OCI-LY1 (cell line): Measurements from ENCODE around the gene USF1.

Experiments
- H2AFZ ChIP-seq: fragments of 200-600 bp; sonication (generic), shearing (Covaris generic); 2 replicates; pipeline ENCODE4 v1.6.0; 2014; ENCODE audit warnings: antibody characterized with exemption, mild to moderate bottlenecking, low read length
- H3F3A ChIP-seq: fragments of 200-600 bp; sonication (generic), shearing (Covaris generic); 2 replicates; pipeline ENCODE4 v1.6.0; 2014; ENCODE audit warnings: mild to moderate bottlenecking, antibody characterized with exemption, low read length, moderate library complexity; ENCODE audit not compliant: insufficient read depth
- H3K27ac ChIP-seq: fragments of 200-600 bp; sonication (generic); 2 replicates; pipeline ENCODE4 v1.5.1; 2014; ENCODE audit warnings: low read length, mixed run types, mild to moderate bottlenecking, low read depth; ENCODE audit not compliant: poor library complexity, severe bottlenecking
- H3K27me3 ChIP-seq: fragments of 200-600 bp; sonication (generic); 2 replicates; pipeline ENCODE4 v1.6.0; 2014; ENCODE audit warnings: antibody characterized with exemption, mild to moderate bottlenecking, low read length, moderate library complexity; ENCODE audit not compliant: insufficient read depth
- H3K36me3 ChIP-seq: fragments of 200-600 bp; sonication (generic); 2 replicates; pipeline ENCODE4 v1.6.1; 2014; ENCODE audit warnings: mild to moderate bottlenecking, antibody characterized with exemption, low read length, moderate library complexity, mixed read lengths; ENCODE audit not compliant: insufficient read depth
- H3K4me1 ChIP-seq: fragments of 200-600 bp; sonication (generic); 2 replicates; pipeline ENCODE4 v1.5.1; 2014; ENCODE audit warnings: mild to moderate bottlenecking, low read length, moderate library complexity; ENCODE audit not compliant: insufficient read depth, severe bottlenecking
- H3K4me2 ChIP-seq: fragments of 200-600 bp; sonication (generic), shearing (Covaris generic); 2 replicates; pipeline ENCODE4 v1.6.1; 2014; ENCODE audit warnings: low read length
- H3K4me3 ChIP-seq: fragments of 200-600 bp; sonication (generic); 2 replicates; pipeline ENCODE4 v1.5.1; 2014; ENCODE audit warnings: low read length, low read depth, mild to moderate bottlenecking, mixed read lengths; ENCODE audit not compliant: poor library complexity, severe bottlenecking
- H3K79me2 ChIP-seq: fragments of 200-600 bp; shearing (Covaris generic); 2 replicates; pipeline ENCODE4 v1.6.1; 2016; ENCODE audit warnings: mixed run types, low read length, mixed read lengths; ENCODE audit not compliant: insufficient read depth
- H3K9ac ChIP-seq: fragments of 200-600 bp; sonication (generic), shearing (Covaris generic); 2 replicates; pipeline ENCODE4 v1.6.1; 2014; ENCODE audit warnings: mild to moderate bottlenecking, low read length, mixed read lengths
- H3K9me2 ChIP-seq: fragments of 200-600 bp; sonication (generic), shearing (Covaris generic); 2 replicates; pipeline ENCODE4 v1.6.1; 2014; ENCODE audit warnings: low read depth, mild to moderate bottlenecking, low read length, mixed read lengths
- H3K9me3 ChIP-seq: fragments of 200-600 bp; shearing (Covaris generic); 2 replicates; pipeline ENCODE4 v1.6.1; 2014; ENCODE audit warnings: low read length, mixed read lengths
- H4K20me1 ChIP-seq: fragments of 200-600 bp; sonication (generic), shearing (Covaris generic); 2 replicates; pipeline ENCODE4 v1.6.0; 2016; ENCODE audit warnings: mild to moderate bottlenecking, low read length; ENCODE audit not compliant: insufficient read depth
- EZH2 ChIP-seq: fragments of 200-600 bp; sonication (generic), shearing (Covaris generic); IDR thresholded peaks from 2 replicates; pipeline ENCODE4 v1.8.0; 2017; ENCODE audit warnings: borderline replicate concordance, mixed run types, mild to moderate bottlenecking, antibody characterized with exemption, low read length, moderate library complexity, mixed read lengths
- TF ChIP-seq, protein P1 (sequence below): fragments of 200-600 bp; sonication (generic), shearing (Covaris generic); IDR thresholded peaks from 2 replicates; pipeline ENCODE4 v1.5.1; 2017; ENCODE audit warnings: mild to moderate bottlenecking, antibody characterized with exemption, low read length, moderate library complexity, mixed read lengths

USF1 gene

DNA sequence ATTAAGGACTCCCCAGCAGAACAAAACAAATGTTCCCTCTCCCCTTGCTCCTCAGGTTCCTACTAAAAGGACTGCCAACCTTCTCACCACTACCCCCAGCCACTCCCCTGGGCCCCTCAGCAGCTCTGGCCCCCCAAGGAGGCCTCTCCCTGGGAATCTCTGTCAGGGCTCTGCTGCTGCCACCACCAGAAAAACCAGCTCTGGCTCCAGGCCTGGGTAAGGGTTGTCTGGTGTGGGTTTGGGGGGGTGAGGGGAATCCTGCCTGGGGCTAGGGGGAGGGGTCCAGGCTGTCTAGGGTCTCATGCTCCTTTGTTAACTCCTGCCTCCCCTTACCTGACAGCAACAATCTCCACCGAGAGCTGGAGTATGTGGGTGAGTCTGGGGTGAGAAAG lies 38.8 kb upstream of the USF1 start:
- no peaks in the 10 kb centered on the region for H3K9me3 ChIP-seq
- TF ChIP-seq EZH2 = no peak
- TF ChIP-seq, protein P1, sequence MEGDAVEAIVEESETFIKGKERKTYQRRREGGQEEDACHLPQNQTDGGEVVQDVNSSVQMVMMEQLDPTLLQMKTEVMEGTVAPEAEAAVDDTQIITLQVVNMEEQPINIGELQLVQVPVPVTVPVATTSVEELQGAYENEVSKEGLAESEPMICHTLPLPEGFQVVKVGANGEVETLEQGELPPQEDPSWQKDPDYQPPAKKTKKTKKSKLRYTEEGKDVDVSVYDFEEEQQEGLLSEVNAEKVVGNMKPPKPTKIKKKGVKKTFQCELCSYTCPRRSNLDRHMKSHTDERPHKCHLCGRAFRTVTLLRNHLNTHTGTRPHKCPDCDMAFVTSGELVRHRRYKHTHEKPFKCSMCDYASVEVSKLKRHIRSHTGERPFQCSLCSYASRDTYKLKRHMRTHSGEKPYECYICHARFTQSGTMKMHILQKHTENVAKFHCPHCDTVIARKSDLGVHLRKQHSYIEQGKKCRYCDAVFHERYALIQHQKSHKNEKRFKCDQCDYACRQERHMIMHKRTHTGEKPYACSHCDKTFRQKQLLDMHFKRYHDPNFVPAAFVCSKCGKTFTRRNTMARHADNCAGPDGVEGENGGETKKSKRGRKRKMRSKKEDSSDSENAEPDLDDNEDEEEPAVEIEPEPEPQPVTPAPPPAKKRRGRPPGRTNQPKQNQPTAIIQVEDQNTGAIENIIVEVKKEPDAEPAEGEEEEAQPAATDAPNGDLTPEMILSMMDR = no peak
- H3K27me3 ChIP-seq = no peaks in the 10 kb centered on the region; the same call in 1 of the 2 replicates
- H4K20me1 ChIP-seq = no peaks in the 10 kb centered on the region
- H3K9me2 ChIP-seq = no peaks in the 10 kb centered on the region
- no peak overlapping the region for H3K27ac ChIP-seq
- H3K4me2 ChIP-seq = no peak overlapping the region
- H3K36me3 ChIP-seq = no peaks in the 10 kb centered on the region
- no peaks in the 10 kb centered on the region for H3F3A ChIP-seq
- H3K4me1 ChIP-seq = no peaks in the 10 kb centered on the region
- no peak overlapping the region for H3K4me3 ChIP-seq
- no peak overlapping the region for H2AFZ ChIP-seq
- no peak overlapping the region for H3K9ac ChIP-seq
- no peaks in the 10 kb centered on the region for H3K79me2 ChIP-seq

DNA sequence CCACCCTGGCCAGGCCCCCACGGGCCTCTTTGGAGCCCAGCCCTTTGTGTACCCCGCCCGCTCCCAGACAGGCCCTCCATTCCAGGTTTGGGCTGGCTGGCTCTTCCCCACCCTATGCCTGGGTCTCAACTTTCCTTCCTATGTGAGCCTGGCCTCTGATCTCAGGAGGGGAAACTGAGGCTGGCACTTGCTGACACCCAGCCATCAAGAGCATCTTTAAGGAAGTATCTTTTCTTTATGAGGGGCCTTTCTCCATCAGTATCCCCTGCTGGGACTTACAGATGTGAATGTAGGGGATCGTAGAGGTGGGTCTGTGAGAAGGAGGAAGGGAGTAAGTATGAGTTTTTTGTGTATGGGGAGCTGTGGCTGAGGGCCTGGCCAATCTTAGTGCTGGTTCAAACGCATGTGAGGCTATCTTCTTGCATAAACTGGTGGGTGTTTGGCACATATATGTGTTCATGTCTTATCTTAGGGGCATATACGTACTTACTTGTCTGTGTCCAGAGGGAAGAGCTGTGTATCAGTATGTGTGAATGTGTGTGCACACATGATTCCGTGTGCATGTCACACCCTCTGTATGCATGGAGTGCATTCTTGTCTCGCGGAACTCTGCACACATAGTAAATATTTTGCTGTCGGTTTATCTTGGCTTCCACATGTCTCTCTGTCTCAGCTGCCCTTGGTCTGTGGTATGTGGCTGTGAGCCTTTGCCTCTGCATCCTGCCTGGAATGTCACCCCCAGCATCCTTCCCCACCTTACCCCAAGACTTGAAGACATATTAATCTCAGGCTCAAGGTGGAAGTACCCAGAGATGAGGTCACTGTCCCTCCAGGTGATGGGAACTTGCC lies 38.2 kb upstream of the USF1 start:
- Histone ChIP-seq H3K4me1 (no peaks in the 10 kb centered on the region), H3K36me3 (no peaks in the 10 kb centered on the region), H3K9me2 (no peaks in the 10 kb centered on the region), H3K4me3 (no peak overlapping the region), H3K79me2 (no peaks in the 10 kb centered on the region), H4K20me1 (no peaks in the 10 kb centered on the region), H3K27ac (no peak overlapping the region), H3K27me3 (no peaks in the 10 kb centered on the region; the same call in 1 of the 2 replicates), H3K9ac (no peak overlapping the region), H3K9me3 (no peaks in the 10 kb centered on the region), H2AFZ (no peak overlapping the region), H3F3A (no peaks in the 10 kb centered on the region), H3K4me2 (no peak overlapping the region)
- TF ChIP-seq EZH2 = no peak
- TF ChIP-seq, protein P1 = no peak

DNA sequence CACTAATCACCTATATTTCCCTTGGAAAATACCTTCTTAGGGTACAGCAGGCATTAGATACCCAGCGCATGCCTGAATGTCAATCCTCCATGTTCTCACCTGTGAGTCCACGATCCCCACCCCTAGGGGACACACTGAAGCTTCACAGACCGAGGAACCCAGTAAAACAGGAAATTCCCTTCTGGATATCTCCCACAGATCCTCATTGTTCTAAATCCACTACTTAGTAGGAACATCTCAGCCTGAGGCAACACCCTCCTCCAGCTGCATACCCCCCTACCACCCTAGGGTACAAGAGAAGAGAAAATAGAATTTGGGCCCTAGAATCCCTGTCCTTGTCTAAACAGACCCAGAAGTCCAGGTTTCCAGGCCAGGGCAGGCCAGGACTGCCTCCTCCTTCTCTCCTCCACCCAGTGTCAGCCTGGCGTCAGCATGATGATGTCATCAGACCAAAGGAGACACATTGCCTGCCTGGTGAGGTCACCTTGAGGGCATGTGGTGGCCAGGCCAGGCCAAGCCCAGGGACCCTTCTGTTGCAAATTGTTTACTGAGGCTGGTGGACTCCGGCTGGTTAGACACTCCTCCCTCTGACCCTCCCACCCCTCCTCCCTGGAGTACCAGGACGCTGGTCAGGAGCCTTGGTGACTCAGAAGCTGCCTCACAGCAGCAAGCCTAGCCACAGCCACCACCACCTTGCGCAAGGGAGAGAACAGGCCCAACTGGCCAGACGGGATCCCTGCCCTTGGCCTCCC lies 37.4 kb upstream of the USF1 start:
- Histone ChIP-seq H3K27me3 (no peaks in the 10 kb centered on the region; the same call in 1 of the 2 replicates), H3K4me1 (no peaks in the 10 kb centered on the region), H3K4me2 (no peak overlapping the region), H3K27ac (no peak overlapping the region), H3K9me3 (no peaks in the 10 kb centered on the region), H3K79me2 (no peaks in the 10 kb centered on the region), H2AFZ (no peak overlapping the region), H3F3A (no peaks in the 10 kb centered on the region), H3K36me3 (no peaks in the 10 kb centered on the region), H3K4me3 (no peak overlapping the region), H4K20me1 (no peaks in the 10 kb centered on the region), H3K9me2 (no peaks in the 10 kb centered on the region), H3K9ac (no peak overlapping the region)
- TF ChIP-seq, protein P1 = no peak
- no peak for TF ChIP-seq EZH2
